Esophagus squamous epithelium (tissue), 5 donors: ENCODE data around the gene ISM2. TPM values are rescaled to one million over a fixed set of nuclear protein-coding genes. Genes with fewer than 3 reads are reported as not detected.

ENCODE experiments used
- DNase-seq: peaks from one replicate; lab custom pipeline; 2025; lab: John Stamatoyannopoulos, UW
- H3K27ac ChIP-seq, 4 donors: fragments of 200-600 bp; sonication (generic); one replicate each; pipeline ENCODE4 v1.5.1; 2016 to 2019; ENCODE audit warnings: mild to moderate bottlenecking in 1 of 4
- H3K27me3 ChIP-seq, 4 donors: fragments of 200-600 bp; sonication (generic); 1 replicate in 3 of 4; 2 replicates in 1 of 4; pipeline versions ENCODE4 v1.5.1 to v1.6.0; 2017 to 2021; ENCODE audit warnings: antibody characterized with exemption in 1 of 4
- H3K36me3 ChIP-seq, 3 donors: fragments of 200-600 bp; sonication (generic); one replicate each; pipeline ENCODE4 v1.5.1; 2016 to 2019
- H3K4me1 ChIP-seq, 3 donors: fragments of 200-600 bp; sonication (generic); one replicate each; pipeline ENCODE4 v1.5.1; 2017 to 2019
- H3K4me3 ChIP-seq, 4 donors: fragments of 200-600 bp; sonication (generic); 1 replicate in 3 of 4; 2 replicates in 1 of 4; pipeline ENCODE4 v1.5.1; 2016 to 2019; ENCODE audit warnings: mild to moderate bottlenecking in 2 of 4, moderate library complexity in 1 of 4
- H3K9me3 ChIP-seq, 3 donors: fragments of 200-600 bp; sonication (generic); one replicate each; pipeline ENCODE4 v1.5.1; 2016 to 2019
- CTCF ChIP-seq, 6 experiments: fragments of 450-650 bp in 4 of 6; fragments of 200-600 bp in 2 of 6; sonication (generic) in 2 of 6; IDR thresholded peaks; one replicate each; pipeline ENCODE4 v1.5.1; 2016 to 2019; ENCODE audit warnings: antibody characterized with exemption in 6 of 6, mild to moderate bottlenecking in 4 of 6, moderate library complexity in 4 of 6
- POLR2A ChIP-seq, 4 donors: fragments of 450-650 bp; IDR thresholded peaks; one replicate each; pipeline ENCODE4 v1.6.1; 2017; ENCODE audit warnings: antibody characterized with exemption in 4 of 4, mild to moderate bottlenecking in 4 of 4, moderate library complexity in 3 of 4
- WGBS, 2 donors: methylation state at CpG; one replicate each; pipeline ENCODE4 v1.1.5; 2018; 5-methylcytosine and 5-hydroxymethylcytosine counted together
- intact Hi-C: fragments of 100-400 bp; cut with DNase I; formaldehyde crosslinking; loops from one replicate; pipeline ENCODE4 v1.15.0; 2022
- small RNA-seq, 4 donors: library from RNA; depleted of rRNA; stranded (forward); fragments of <200 nt; gene quantifications; one replicate each; pipeline ENCODE3, GENCODE V24; 2016
- total RNA-seq, 4 donors: library from RNA; depleted of rRNA; stranded (reverse); fragments of >200 nt; gene quantifications; one replicate each; pipeline ENCODE4 v1.1.0, GENCODE V29; 2016
- donor health status: DM: yes; HTN: yes; CAD: no.

Gene ISM2
- total RNA-seq, 4 donors from 2014 or later = 1.6 to 1.7 TPM; not detected in 2

GRCh38 chr14:77426396-77426795 is 72.2 kb downstream of the ISM2 start:
- Histone ChIP-seq H3K27ac (no peak overlapping the region), H3K4me1 (no peaks in the 10 kb centered on the region), H3K27me3 (no peaks in the 10 kb centered on the region), H3K4me3 (no peak overlapping the region), H3K36me3 (peaks cover 8 to 100% (median 46%) of the 10 kb centered on the region in 3 donors), H3K9me3 (no peaks in the 10 kb centered on the region)
- no peak for DNase-seq
- intact Hi-C loops = no loop called here
- TF ChIP-seq CTCF (IDR thresholded peaks at IDR 0.05) = no peak
- TF ChIP-seq POLR2A (IDR thresholded peaks at IDR 0.05) = no peak
- WGBS, 2 donors = 89 to 92% methylated on average over 2 to 3 of the region's 3 CpGs

- Histone ChIP-seq H3K36me3 (peaks cover 8 to 96% (median 46%) of the 10 kb centered on the region in 3 donors), H3K4me3 (no peak overlapping the region), H3K27me3 (no peaks in the 10 kb centered on the region), H3K4me1 (no peaks in the 10 kb centered on the region), H3K27ac (no peak overlapping the region), H3K9me3 (peaks cover 0 to 6% (median 6%) of the 10 kb centered on the region in 3 donors)
- DNase-seq = no peak
- intact Hi-C loops = no loop called here
- TF ChIP-seq POLR2A (IDR thresholded peaks at IDR 0.05) (no peak), CTCF (IDR thresholded peaks at IDR 0.05) (no peak)
- WGBS, 2 donors = 85 to 88% methylated on average over 3 of the region's 3 CpGs
Observed at GRCh38 chr14:77424862-77425261, 73.8 kb downstream of the ISM2 start.

Small RNAs within 50 kb of the gene (small RNA-seq; reads per million reads assigned to genes)
- gene RF00404 (0 reads per million in 4 donors), gene RN7SL587P (0 reads per million in 4 donors)

Other genes starting within 250 kb of the ISM2 start
- not detected for gene NGB, start 227.6 kb downstream of the ISM2 start, total RNA-seq
- 10 to 100 TPM in 1 of 4 donors, 1 to 10 TPM in 3; 7.3 to 16.0 (median 8.4) TPM for gene POMT2, start 177.9 kb downstream of the ISM2 start, total RNA-seq
- 10 to 100 TPM; 22.0 to 44.4 (median 28.1) TPM for gene GSTZ1, start 177.8 kb downstream of the ISM2 start, total RNA-seq
- 1 to 10 TPM; 4.4 to 9.3 (median 8.0) TPM for gene TMED8, start 121.7 kb downstream of the ISM2 start, total RNA-seq
- under 1 TPM; 0.12 to 0.48 (median 0.40) TPM for gene SAMD15, start 121.4 kb downstream of the ISM2 start, total RNA-seq
- not detected for gene NOXRED1, start 75.3 kb downstream of the ISM2 start, total RNA-seq
- 10 to 100 TPM; 13.2 to 15.3 (median 13.8) TPM for gene VIPAS39, start 41.2 kb downstream of the ISM2 start, total RNA-seq
- gene AHSA1, start 40.7 kb downstream of the ISM2 start, total RNA-seq = 100 to 1,000 TPM in 3 of 4 donors, 10 to 100 TPM in 1; 98.6 to 166 (median 120) TPM
- 10 to 100 TPM; 35.1 to 50.5 (median 39.9) TPM for gene SPTLC2, start 117.8 kb upstream of the ISM2 start, total RNA-seq
- gene ALKBH1, start 209.2 kb upstream of the ISM2 start, total RNA-seq = 1 to 10 TPM; 4.2 to 8.8 (median 6.7) TPM
- 100 to 1,000 TPM; 125 to 487 (median 290) TPM for gene SLIRP, start 209.3 kb upstream of the ISM2 start, total RNA-seq